OCI-LY7 (cell line): Measurements from ENCODE around the gene GPR180.

Experiments
- CTCF ChIP-seq: fragments of 200-600 bp; sonication (generic); conservative IDR thresholded peaks from 2 replicates; pipeline ENCODE4 v1.5.1; 2014; ENCODE audit warnings: mild to moderate bottlenecking, antibody characterized with exemption, low read length, moderate library complexity, mixed read lengths
- EZH2phosphoT487 ChIP-seq: fragments of 200-600 bp; sonication (generic); IDR thresholded peaks from 2 replicates; pipeline ENCODE4 v1.6.1; 2018; ENCODE audit warnings: low read depth, borderline replicate concordance, mild to moderate bottlenecking, mixed run types, antibody characterized with exemption, low read length, moderate library complexity, mixed read lengths

- no peak for TF ChIP-seq CTCF
- TF ChIP-seq EZH2phosphoT487 = no peak
Observed at GRCh38 chr13:94672400-94672799, 70.7 kb downstream of the GPR180 start.
